ENCODE data around the gene SYNJ2.

Gene SYNJ2

GRCh38 chr6:157999168-158000051 is 17.7 kb downstream of the SYNJ2 start:
- no peak for DNase-seq

- no peak for DNase-seq
Measured at GRCh38 chr6:158000530-158001307, 19.1 kb downstream of the SYNJ2 start.

- no peak for DNase-seq
Measured at GRCh38 chr6:158002249-158002950, 20.7 kb downstream of the SYNJ2 start.

- no peak for DNase-seq
Measured at GRCh38 chr6:158002951-158003853, 21.5 kb downstream of the SYNJ2 start.

- no peak for DNase-seq
Measured at GRCh38 chr6:158003910-158004700, 22.4 kb downstream of the SYNJ2 start.

- DNase-seq: no peak
Measured at GRCh38 chr6:158004701-158005095, 23.0 kb downstream of the SYNJ2 start.

- no peak for DNase-seq
Measured at GRCh38 chr6:158005626-158006180, 24.0 kb downstream of the SYNJ2 start.

- no peak for DNase-seq
Measured at GRCh38 chr6:158006331-158006730, 24.7 kb downstream of the SYNJ2 start.

GRCh38 chr6:158006821-158007570 is 25.3 kb downstream of the SYNJ2 start:
- no peak for DNase-seq

GRCh38 chr6:158008864-158009113 is 27.1 kb downstream of the SYNJ2 start:
- no peak for DNase-seq

- DNase-seq: peak; percentile 35
Measured at GRCh38 chr6:158009114-158009891, 27.6 kb downstream of the SYNJ2 start.

- no peak for DNase-seq
Measured at GRCh38 chr6:158009935-158010585, 28.4 kb downstream of the SYNJ2 start.

- no peak for DNase-seq
Measured at GRCh38 chr6:158010591-158011477, 29.2 kb downstream of the SYNJ2 start.

GRCh38 chr6:158011478-158011920 is 29.8 kb downstream of the SYNJ2 start:
- no peak for DNase-seq

- no peak for DNase-seq
Measured at GRCh38 chr6:158011980-158012566, 30.4 kb downstream of the SYNJ2 start.

GRCh38 chr6:158013904-158014504 is 32.3 kb downstream of the SYNJ2 start:
- no peak for DNase-seq

GRCh38 chr6:158014505-158015187 is 33.0 kb downstream of the SYNJ2 start:
- no peak for DNase-seq

Data from GDM1 (cell line).